Dermis blood vessel endothelial cell (primary cell): ENCODE data around the gene SDCBP2. TPM values are rescaled to one million over a fixed set of nuclear protein-coding genes. Genes with fewer than 3 reads are reported as not detected.
A peak's percentile ranks its signal among the peaks of the same experiment; 100 is the strongest.

Experiments used
- DNase-seq: peaks from one replicate; pipeline ENCODE4 v3.0.0; 2010
- total RNA-seq: library from RNA; depleted of rRNA; stranded (reverse); fragments of >200 nt; gene quantifications from 2 replicates; pipeline ENCODE4 v1.2.3, GENCODE V29; 2014

The SDCBP2 gene
- total RNA-seq, 1 donor from 2014 or later: 4.6 TPM

DNA sequence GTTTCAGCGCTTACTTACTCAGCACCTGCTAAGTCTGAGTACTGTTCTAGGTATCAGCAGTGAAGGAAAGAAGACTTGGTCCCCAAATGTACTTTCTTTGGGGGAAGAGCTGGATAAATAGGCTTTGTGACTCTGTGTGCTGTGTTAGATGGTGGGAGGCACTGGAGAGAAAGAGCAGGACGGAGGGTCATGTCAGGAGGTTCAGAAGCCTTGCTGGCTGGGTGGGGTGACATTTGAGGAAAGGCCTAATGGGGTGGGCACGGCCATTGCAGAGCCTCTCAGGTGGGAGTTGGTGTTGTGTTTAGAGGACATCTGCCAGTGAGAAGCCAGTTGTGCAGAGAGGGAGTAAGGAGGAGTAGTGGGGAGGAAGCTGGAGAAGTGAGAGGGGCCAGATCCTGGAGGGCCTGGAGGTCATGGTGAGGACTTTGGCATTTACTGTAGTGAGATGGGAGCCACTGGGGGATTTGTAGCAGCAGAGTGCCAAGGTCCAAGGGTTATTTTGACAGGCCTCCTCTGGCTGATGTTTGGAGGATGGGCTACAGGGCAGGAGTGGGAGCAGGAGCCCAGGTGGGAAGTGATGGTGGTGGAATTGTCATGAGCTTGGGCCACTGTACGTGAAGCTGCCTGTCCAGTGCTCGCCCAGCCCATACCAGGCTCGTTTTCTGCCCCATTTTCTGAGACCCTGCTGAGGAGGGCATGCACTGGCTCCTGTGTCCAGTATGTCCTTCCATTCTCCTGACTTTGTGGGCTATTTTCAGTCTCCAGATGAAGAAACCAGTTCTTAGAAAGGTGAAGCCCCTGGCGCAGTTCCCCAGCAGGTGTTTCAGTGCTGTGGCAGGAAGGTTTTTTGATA lies 886 bp downstream of the SDCBP2 start:
- DNase-seq: no peak

- peak; percentile 53 for DNase-seq
These were observed 1.7 kb downstream of the SDCBP2 start for GRCh38 chr20:1327241-1327653.

GRCh38 chr20:1326031-1326930 lies 2.7 kb downstream of the SDCBP2 start:
- peak; percentile 60 for DNase-seq

DNA sequence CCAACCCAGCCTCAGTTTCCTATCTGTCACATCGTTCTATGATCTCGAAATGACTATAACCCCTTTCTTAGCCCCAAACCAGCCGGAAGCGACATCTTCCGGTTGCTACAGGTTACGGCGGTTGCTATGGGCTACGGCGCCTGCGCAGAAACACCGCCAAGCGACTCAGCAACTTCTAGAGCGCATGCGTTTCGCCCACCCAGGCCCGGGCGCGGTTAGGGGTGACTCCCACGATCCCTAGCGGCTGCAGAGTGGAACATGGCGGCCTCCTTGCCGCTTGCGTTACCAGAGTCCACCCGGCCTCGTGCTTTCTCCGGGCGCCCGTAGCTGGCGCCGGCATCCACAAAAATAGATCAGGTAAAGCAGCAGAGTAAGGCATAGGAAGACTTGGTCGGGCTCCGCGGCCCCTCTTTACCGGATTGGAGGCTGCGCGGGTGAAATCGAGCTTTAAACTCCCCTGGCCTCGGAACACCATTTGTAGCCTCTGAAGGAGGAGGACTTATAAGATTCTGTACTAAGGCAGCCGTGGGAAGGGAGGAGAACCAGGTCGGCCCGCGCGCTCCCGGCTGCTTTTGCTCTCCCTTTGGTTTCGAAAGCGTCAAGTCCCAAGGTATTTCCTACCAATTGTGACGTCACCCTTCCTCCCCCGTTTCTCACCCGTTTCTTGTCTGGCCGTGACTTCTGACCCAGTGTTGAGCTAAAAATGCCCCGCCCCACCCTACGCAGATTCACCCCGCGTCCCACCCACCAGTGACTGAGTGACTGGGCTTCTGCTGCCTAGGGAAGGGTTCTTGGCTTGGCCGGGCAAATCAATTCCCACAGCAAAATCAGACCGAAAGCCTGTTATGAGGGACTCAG lies 3.5 kb downstream of the SDCBP2 start:
- DNase-seq: peak; percentile 98

DNA sequence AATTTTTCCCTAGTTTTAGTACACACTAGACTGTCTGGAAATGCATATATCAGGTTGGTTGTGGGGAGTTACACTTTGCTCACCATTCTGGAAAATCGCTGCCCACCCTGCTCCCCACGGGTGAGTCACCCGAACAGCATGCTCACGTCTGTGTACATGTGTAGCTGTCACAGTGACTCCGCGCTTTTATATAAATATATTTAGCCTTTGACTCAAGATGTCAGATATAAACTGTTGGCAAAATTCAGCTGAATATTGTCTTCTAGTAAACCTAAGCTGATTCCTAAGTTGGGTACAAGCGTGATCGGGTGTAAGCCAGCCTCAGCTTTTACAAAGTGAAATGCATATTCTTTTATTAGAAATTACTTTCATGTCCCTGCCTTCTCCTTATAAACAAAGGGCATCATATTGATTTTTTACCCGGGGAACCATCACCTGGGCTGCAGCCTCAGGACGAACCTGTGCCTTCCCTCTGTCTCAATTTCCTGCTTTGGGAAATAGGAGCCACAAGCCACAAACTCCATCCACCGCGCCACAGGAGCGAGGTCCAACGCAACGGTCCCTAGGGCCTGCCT lies 4.3 kb downstream of the SDCBP2 start:
- peak; percentile 81 for DNase-seq

DNA sequence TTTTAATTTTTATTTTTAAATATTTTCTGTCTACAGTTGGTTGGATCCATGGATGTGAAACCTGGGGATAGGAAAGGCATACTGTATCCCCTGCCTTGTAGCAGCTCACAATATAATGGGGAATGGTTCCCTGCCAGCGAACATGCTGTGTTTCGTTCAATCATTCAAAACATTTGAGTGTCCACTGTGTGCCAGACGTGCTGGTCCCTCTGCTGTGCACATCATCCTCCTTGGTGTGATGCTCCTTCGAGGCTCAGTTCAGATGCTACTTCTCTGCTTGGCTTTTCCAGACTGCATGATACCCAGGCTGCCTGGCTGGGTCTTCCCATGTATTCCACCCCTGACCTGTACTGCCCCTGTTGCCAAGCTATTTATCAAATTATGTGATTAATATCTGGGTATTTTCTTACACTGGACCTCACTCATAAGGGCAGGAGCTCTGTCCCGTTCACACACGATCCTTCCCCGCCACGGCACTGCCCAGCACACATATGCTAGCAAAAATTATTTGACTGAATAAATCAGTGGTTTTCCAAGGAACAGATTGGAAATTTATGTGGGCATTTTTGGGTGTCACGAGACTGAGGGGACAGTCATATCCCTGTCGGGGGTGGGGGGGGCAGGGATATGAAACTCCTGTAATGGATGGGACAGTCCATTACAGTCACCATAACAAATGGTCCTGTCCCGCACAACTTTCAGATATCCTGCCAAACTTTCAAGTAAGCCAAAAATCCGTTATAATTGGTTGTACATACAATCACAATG lies 4.9 kb downstream of the SDCBP2 start:
- no peak for DNase-seq

DNA sequence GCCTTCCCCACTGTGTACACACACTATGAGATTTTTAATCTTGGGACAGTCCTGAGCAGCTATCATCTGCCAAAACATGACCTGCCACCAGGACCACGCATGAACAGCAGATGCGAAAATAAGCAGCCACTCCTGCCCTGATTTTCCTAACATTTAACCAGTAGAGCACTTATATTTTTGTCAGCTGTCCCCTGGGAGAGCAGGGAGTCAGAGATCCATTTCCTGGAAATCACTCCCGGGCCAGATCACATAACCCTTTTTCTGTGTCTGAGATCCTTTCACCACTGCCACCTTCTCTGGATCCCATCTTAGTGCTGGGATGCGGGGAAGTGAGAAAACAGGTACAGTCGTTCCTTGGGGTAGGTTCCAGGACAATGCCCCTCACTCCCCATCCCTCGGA lies 5.7 kb downstream of the SDCBP2 start:
- DNase-seq: peak; percentile 58

DNA sequence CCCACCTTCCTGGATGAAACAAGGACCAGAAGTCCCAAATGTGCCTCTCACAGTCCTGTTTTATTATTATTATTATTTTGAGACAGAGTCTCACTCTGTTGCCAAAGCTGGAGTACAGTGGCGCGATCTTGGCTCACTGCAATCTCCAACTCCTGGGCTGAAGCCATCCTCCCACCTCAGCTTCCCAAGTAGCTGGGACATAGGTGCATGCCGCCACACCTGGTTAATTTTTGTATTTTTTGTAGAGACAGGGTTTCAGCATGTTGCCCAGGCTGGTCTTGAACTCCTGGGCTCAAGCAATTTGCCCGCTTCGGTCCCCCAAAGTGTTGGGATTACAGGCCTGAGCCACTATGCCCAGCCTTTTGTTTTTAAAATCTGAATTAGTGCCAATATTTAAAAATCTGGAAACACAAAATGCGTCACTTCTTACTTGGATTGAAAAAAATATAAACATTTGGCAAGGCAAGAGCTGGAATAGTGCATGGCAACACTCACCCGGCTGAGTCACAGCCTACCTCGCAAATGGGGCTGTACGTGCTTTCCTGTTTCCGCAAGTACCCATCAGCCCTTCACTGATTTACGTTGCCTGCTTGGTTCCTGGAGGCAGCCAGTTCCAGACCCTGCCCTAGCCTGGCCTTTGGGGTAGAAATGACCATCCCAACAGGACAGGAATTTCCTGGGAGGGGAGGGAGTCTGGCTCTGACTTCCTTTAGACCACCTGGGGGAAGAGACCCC lies 6.3 kb downstream of the SDCBP2 start:
- DNase-seq: peak; percentile 99

DNA sequence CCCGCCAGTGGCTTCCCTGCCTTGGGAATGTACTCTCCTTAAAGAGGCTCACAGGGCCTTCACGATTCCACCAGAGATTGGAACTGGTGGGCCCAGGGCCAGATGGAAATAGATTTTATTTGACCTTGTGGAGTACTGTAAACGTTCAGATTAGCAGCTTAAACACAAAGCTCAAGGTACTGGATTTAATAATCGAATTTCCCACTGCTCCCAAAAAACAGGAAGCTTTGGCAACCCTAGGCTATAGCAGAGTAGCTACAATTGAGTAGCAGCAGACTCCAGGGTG lies 7.3 kb downstream of the SDCBP2 start:
- DNase-seq: no peak

DNA sequence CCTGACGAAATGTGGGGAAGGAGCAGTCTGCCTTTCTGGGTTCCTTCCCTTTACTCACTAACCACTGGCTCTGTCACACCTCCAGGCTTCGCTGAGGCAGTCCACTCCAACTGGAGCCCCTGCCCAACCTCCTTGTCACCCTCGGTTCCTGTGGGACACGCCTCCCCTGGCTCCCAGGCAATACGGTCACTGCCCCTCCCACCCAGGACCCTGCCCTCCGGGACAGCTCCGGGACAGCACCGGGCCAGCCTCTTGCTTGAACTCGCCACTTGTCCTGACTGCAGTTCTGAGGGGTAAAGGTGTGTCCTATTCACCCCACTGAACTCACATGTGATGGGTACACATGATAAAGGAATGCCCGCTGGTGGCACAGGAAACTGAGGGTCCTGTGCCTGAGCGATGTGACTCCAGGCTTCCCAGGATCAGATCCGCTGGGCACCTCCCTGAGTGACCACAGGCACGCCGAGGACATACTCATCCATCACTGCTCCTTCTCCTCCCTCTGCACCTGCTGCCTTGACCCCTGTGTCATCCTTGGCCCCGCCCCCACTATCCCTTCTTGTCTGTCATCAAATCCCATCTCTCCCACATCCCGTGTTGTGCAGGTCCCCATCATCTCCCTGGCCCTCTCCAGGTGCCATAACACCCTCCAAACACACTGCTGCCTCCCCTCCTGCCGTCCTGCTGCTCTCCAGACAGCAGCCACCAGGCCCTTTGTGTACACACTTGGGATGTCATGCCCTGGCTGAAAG lies 7.9 kb downstream of the SDCBP2 start:
- no peak for DNase-seq

- DNase-seq: no peak
These were observed 8.9 kb downstream of the SDCBP2 start for GRCh38 chr20:1320016-1320415.

DNA sequence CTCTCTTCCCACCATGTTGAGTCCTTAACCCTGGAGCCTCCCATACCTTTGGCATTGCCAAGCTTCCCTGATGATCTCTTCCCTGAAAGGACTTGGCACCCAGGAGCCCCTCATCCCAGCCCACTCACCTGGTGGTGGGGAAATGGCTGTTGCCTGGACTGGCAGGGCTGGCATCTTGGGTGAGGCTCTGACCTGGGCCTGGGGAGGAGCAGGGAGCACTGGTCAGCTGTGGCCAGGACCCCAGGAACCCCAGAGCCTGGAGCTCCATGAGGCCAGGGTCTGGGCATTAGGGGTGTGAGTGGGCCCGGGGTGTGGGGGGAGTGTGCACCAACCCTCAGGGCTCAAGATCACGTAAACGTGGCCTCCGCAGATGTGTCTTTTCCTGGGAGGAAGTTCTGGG lies 9.5 kb downstream of the SDCBP2 start:
- DNase-seq: no peak

DNA sequence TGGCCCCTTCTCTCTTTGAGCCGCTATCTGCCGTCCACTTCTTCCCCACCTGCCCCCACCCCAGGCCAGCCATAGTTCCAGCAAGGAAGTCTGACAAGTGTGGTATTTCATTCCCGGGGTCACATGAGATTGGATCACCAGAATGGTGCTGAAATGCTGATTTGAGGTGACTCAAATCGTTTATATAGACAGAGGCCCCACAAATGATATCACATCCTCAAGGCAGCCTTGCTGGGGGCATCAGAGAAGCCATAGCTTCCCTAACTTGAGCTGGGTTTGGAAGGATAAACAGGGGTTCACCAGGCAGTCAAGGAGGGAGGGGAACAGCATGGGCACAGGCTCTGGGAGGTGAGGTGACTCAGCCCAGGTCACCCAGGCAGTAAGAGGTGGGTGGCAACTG lies 9.9 kb downstream of the SDCBP2 start:
- no peak for DNase-seq

- DNase-seq: no peak
These were observed 11.2 kb downstream of the SDCBP2 start for GRCh38 chr20:1317545-1318255.

DNA sequence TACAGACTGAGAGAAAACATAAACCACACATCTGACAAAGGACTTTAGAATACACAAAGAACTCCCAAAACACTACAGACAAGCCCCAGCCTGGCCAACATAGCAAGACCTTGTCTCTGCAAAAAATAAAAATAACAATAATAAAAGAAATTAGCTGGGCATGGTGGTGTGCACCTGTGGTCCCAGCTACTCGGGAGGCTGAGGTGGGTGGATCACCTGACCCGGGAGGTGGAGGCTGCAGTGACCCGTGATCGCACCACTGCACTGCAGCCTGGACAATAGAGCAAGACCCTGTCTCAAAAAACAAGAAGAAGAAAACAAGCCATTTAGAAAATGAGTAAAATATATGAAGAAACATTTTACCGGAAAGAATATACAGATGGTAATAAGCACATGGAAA lies 13.1 kb downstream of the SDCBP2 start:
- no peak for DNase-seq

DNA sequence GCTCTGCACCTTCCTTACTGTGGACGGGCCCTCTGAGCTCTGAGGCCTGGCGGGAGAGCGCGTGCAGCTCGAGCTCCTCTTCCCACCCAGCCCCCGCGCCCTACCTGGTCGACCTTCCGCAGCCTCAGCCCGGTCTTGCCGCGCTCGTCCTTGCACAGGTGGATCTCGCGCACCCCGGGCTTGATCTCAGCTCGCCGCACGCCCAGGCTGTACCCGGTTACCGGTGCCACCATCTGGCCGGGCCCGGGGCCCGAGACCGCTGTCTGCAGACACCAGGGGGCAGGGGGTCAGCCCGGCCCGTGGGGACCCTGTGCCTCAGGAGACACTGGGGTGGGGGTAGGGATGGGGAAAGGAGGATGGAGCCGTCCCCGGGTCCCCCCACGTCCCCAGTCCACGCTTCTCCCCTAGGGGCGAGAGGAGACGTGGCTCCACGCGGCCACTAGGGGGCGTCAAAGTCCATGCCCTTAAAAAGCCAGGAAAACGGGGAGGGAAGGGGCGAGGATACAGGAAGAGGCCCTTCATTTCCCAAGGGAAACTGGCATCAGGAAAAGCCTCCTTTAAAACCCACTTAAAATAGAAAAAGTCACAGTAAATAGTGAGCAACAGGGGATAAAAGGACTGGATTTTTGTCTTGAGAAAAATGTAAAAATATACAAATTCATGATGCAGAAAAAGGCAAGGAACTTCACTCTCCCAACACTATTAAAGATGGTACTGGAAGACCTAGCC lies 15.5 kb downstream of the SDCBP2 start:
- DNase-seq: peak; percentile 88

- DNase-seq: no peak
These were observed 16.1 kb downstream of the SDCBP2 start for GRCh38 chr20:1312904-1313235.

GRCh38 chr20:1312308-1312707 lies 16.6 kb downstream of the SDCBP2 start:
- no peak for DNase-seq
